ENCODE results near the gene TRAM2. TPM values are rescaled to one million over a fixed set of nuclear protein-coding genes. Genes with fewer than 3 reads are reported as not detected.
A peak's percentile ranks its signal among the peaks of the same experiment; 100 is the strongest.

Gene TRAM2
- total and polyA plus RNA-seq, 9 of the 15 experiments (the other 6 are each of a cell fraction or from before 2014, with no cell fraction given), result 2.6 to 13.3 (median 8.9) TPM

- no peak for TF ChIP-seq ZBTB11 (CRISPR knock-in tag; IDR thresholded peaks at IDR 0.05)
- TF ChIP-seq CAMTA2 (CRISPR knock-in tag; conservative IDR thresholded peaks at IDR 0.05), result no peak
- TF ChIP-seq GATA2 (CRISPR knock-in tag; IDR thresholded peaks at IDR 0.05), result no peak
- peak; percentile 31 to 47 (median 40); a peak in 4 of 6 replicates for TF ChIP-seq CTCF (IDR thresholded peaks at IDR 0.05 in 2 of 3, conservative IDR thresholded peaks at IDR 0.05 in 1 of 3; ENCODE audit: insufficient read depth in 2 of 3, low read depth in 1 of 3, low read length in 3 of 3)
- no peak for TF ChIP-seq RBM34 (IDR thresholded peaks at IDR 0.05; ENCODE audit: borderline replicate concordance, insufficient read depth, low read length)
- peak; percentile 52 for TF ChIP-seq KAT7 (CRISPR knock-in tag; IDR thresholded peaks at IDR 0.05; ENCODE audit: borderline replicate concordance)
- no peak for TF ChIP-seq ZNF76 (CRISPR knock-in tag; IDR thresholded peaks at IDR 0.05; ENCODE audit: borderline replicate concordance)
- TF ChIP-seq REST (IDR thresholded peaks at IDR 0.05; ENCODE audit: borderline replicate concordance), result peak; percentile 26; the same call in 1 of the 2 replicates
- TF ChIP-seq REST (CRISPR knock-in tag; IDR thresholded peaks at IDR 0.05; ENCODE audit: low read depth), result no peak
- no peak for TF ChIP-seq ZNF384 (IDR thresholded peaks at IDR 0.05; ENCODE audit: low read depth, low read length)
- no peak for TF ChIP-seq E2F1 (CRISPR knock-in tag; IDR thresholded peaks at IDR 0.05)
- no peak for TF ChIP-seq NRF1 (conservative IDR thresholded peaks at IDR 0.05 in 1 of 2, IDR thresholded peaks at IDR 0.05 in 1 of 2)
- no peak for TF ChIP-seq KHSRP (IDR thresholded peaks at IDR 0.05)
Observed at GRCh38 chr6:52503323-52503747, 73.5 kb downstream of the TRAM2 start (continued).
